Endothelial cell of umbilical vein (primary cell): ENCODE measurements around the gene GJB3. TPM values are rescaled to one million over a fixed set of nuclear protein-coding genes. Genes with fewer than 3 reads are reported as not detected.

Experiments
- BruUV-seq: library from RNA; stranded (reverse); fragments of 400-500 nt; replicated peaks from 2 replicates; lab custom pipeline; 2021; lab: Mats Ljungman, UMichigan
- CTCF ChIA-PET: fragments of 300-600, 350-600 bp; sonication (Branson Sonifier 250); formaldehyde crosslinking; loops from one replicate; lab custom pipeline; 2021; ENCODE audit warnings: antibody characterized with exemption, inconsistent platforms; lab: Charles Lee
- POLR2A ChIA-PET: fragments of 300-600, 350-600 bp; sonication (Branson Sonifier 250); formaldehyde crosslinking; loops from one replicate; lab custom pipeline; 2021; ENCODE audit warnings: antibody characterized with exemption, inconsistent platforms; lab: Charles Lee
- DNase-seq: peaks from one replicate; pipeline ENCODE4 v3.0.0-alpha.2; 2011; ENCODE audit warnings: low read depth, low spot score
- FAIRE-seq: peaks from 2 replicates; lab custom pipeline; 2011; peaks lifted over from hg19 to GRCh38; lab: Jason Lieb, UNC
- H2AFZ ChIP-seq: 2 replicates; pipeline ENCODE4 v1.6.0; 2012; ENCODE audit warnings: low read depth, low read length, control low read depth, inconsistent platforms
- H3K27ac ChIP-seq: 2 replicates; pipeline ENCODE4 v1.5.1; 2011; ENCODE audit warnings: low read depth, mild to moderate bottlenecking, control low read depth, low read length, moderate library complexity; ENCODE audit not compliant: insufficient read depth
- H3K27me3 ChIP-seq, 2 experiments: 2 replicates each; pipeline versions ENCODE4 v1.6.0 to v1.6.1; 2011; ENCODE audit warnings: low read length in 2 of 2, mixed read lengths in 1 of 2; ENCODE audit not compliant: control insufficient read depth in 2 of 2, insufficient read depth in 2 of 2
- H3K36me3 ChIP-seq, 2 experiments: 2 replicates in 1 of 2; 3 replicates in 1 of 2; pipeline ENCODE4 v1.5.1; 2011; ENCODE audit warnings: low read length in 2 of 2, mild to moderate bottlenecking in 1 of 2, moderate library complexity in 1 of 2; ENCODE audit not compliant: control insufficient read depth in 2 of 2, insufficient read depth in 2 of 2; ENCODE audit errors: extremely low read depth in 1 of 2
- H3K4me1 ChIP-seq: 3 replicates; pipeline ENCODE4 v1.5.1; 2011; ENCODE audit warnings: mild to moderate bottlenecking, low read length; ENCODE audit not compliant: control insufficient read depth, insufficient read depth; ENCODE audit errors: extremely low read depth
- H3K4me2 ChIP-seq: 2 replicates; pipeline ENCODE4 v1.6.1; 2011; ENCODE audit warnings: low read length, control low read depth, mixed read lengths; ENCODE audit not compliant: insufficient read depth
- H3K4me3 ChIP-seq, 3 experiments: fragments of 200-600 bp in 1 of 3; sonication (generic), shearing (Covaris generic) in 1 of 3; replicated peaks in 1 of 3; 2 replicates each; pipeline ENCODE4 v1.5.1; 2011 to 2016; ENCODE audit warnings: control low read depth in 3 of 3, low read length in 3 of 3, mild to moderate bottlenecking in 2 of 3, inconsistent platforms in 1 of 3, low read depth in 1 of 3, moderate library complexity in 1 of 3; ENCODE audit not compliant: insufficient read depth in 1 of 3
- H3K79me2 ChIP-seq: 2 replicates; pipeline ENCODE4 v1.6.0; 2012; ENCODE audit warnings: low read length, inconsistent platforms; ENCODE audit not compliant: control insufficient read depth, insufficient read depth
- H3K9ac ChIP-seq: replicated peaks from 2 replicates; pipeline ENCODE3; 2011; ENCODE audit warnings: low read length, control low read depth; ENCODE audit not compliant: insufficient read depth; ENCODE audit errors: extremely low read depth
- H3K9me1 ChIP-seq: replicated peaks from 3 replicates; pipeline ENCODE4 v1.6.0; 2011; ENCODE audit warnings: mild to moderate bottlenecking, low read length; ENCODE audit not compliant: control insufficient read depth, insufficient read depth; ENCODE audit errors: extremely low read depth
- H3K9me3 ChIP-seq: replicated peaks from 2 replicates; pipeline ENCODE4 v1.5.1; 2012; ENCODE audit warnings: low read length, inconsistent platforms; ENCODE audit not compliant: control insufficient read depth, insufficient read depth
- H4K20me1 ChIP-seq: replicated peaks from 2 replicates; pipeline ENCODE3; 2011; ENCODE audit warnings: mild to moderate bottlenecking, low read length; ENCODE audit not compliant: control insufficient read depth, insufficient read depth; ENCODE audit errors: extremely low read depth
- EZH2 ChIP-seq: IDR thresholded peaks from 2 replicates; pipeline ENCODE4 v1.6.1; 2012; ENCODE audit warnings: borderline replicate concordance, low read depth, mild to moderate bottlenecking, moderate library complexity, low read length, inconsistent platforms; ENCODE audit not compliant: severe bottlenecking
- FOS ChIP-seq: IDR thresholded peaks from 2 replicates; pipeline ENCODE4 v1.6.1; 2011; ENCODE audit warnings: mild to moderate bottlenecking, low read length, moderate library complexity, borderline replicate concordance; ENCODE audit not compliant: insufficient read depth
- JUN ChIP-seq: IDR thresholded peaks from 2 replicates; pipeline ENCODE4 v1.6.1; 2011; ENCODE audit warnings: borderline replicate concordance, low read depth; ENCODE audit not compliant: insufficient read length, insufficient read depth
- MYC ChIP-seq: IDR thresholded peaks from one replicate; pipeline ENCODE4 v1.6.1; 2011; ENCODE audit warnings: mild to moderate bottlenecking, low read depth, low read length
- POLR2A ChIP-seq: IDR thresholded peaks from 2 replicates; pipeline ENCODE4 v1.6.1; 2012; ENCODE audit warnings: low read depth, mild to moderate bottlenecking, control low read depth, low read length
- POLR2AphosphoS5 ChIP-seq: IDR thresholded peaks from 2 replicates; pipeline ENCODE4 v1.6.1; 2012; ENCODE audit warnings: low read depth, mild to moderate bottlenecking, control low read depth, low read length, moderate library complexity; ENCODE audit not compliant: insufficient read depth
- dilution Hi-C: fragments of 300-500 bp; cut with MboI; formaldehyde crosslinking; loops from one replicate; pipeline ENCODE4 v1.15.0; 2019; ENCODE audit warnings: low sequenced_read_pairs; ENCODE audit not compliant: extremely low pct_ligation_motif_present
- intact Hi-C: fragments of 100-400 bp; cut with micrococcal nuclease; formaldehyde crosslinking; loops from one replicate; pipeline ENCODE4 v1.10.0; 2022
- polyA plus RNA-seq, 4 experiments: library from polyadenylated mRNA; depleted of rRNA in 3 of 4; stranded (reverse) in 3 of 4; unstranded in 1 of 4; fragments of >200 nt; gene quantifications; 2 replicates each; pipeline versions ENCODE4 v1.2.1 to v1.2.3, GENCODE V29; 2011 to 2012; ENCODE audit warnings: missing spikeins in 1 of 4
- total RNA-seq: library from RNA; stranded (reverse); gene quantifications from 2 replicates; pipeline ENCODE4 v1.2.3, GENCODE V29; 2021
- TF ChIP-seq, protein P1 (sequence below), 2 donors: IDR thresholded peaks; 1 replicate in 1 of 2; 2 replicates in 1 of 2; pipeline ENCODE4 v1.5.1; 2011; ENCODE audit warnings: low read length in 2 of 2, mild to moderate bottlenecking in 2 of 2, moderate library complexity in 2 of 2, control low read depth in 1 of 2, inconsistent platforms in 1 of 2, low read depth in 1 of 2; ENCODE audit not compliant: insufficient read depth in 1 of 2; ENCODE audit errors: extremely low read depth in 1 of 2

Gene GJB3
- total and polyA plus RNA-seq, 2 donors (not counting 3 experiments of a cell fraction or from before 2014, with no cell fraction given), result not detected

DNA sequence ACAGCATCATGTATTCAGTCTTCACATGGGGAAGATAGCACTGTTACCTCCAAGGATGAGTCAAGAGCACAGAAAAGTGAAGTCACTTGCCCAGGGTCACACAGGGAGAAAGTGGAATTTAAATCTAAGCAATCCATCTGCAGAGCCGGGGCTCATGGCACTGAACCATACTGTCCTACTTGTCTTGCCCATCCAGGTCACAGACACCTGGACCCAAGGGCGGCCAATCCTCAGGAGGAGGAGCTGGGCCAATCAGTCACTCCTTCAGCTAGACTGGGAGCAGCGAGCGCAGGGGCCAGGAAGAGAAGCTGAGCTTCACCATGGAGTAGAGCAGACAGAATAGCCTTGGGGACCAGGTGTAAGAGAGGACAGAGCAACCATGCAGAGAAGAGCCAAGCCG is 35.3 kb upstream of the GJB3 start:
- H3K4me1 ChIP-seq, result no peaks in the 10 kb centered on the region
- ChIA-PET POLR2A (no interaction called here), CTCF (no interaction called here)
- TF ChIP-seq FOS, result no peak
- TF ChIP-seq EZH2, result no peak
- TF ChIP-seq, protein P1, sequence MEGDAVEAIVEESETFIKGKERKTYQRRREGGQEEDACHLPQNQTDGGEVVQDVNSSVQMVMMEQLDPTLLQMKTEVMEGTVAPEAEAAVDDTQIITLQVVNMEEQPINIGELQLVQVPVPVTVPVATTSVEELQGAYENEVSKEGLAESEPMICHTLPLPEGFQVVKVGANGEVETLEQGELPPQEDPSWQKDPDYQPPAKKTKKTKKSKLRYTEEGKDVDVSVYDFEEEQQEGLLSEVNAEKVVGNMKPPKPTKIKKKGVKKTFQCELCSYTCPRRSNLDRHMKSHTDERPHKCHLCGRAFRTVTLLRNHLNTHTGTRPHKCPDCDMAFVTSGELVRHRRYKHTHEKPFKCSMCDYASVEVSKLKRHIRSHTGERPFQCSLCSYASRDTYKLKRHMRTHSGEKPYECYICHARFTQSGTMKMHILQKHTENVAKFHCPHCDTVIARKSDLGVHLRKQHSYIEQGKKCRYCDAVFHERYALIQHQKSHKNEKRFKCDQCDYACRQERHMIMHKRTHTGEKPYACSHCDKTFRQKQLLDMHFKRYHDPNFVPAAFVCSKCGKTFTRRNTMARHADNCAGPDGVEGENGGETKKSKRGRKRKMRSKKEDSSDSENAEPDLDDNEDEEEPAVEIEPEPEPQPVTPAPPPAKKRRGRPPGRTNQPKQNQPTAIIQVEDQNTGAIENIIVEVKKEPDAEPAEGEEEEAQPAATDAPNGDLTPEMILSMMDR (IDR thresholded peaks at IDR 0.05; ENCODE audit: extremely low read depth in 1 of 2, insufficient read depth in 1 of 2, low read depth in 1 of 2, low read length in 2 of 2), result no peak
- no TSS peak for BruUV-seq
- H3K36me3 ChIP-seq, result no peaks in the 10 kb centered on the region
- no peaks in the 10 kb centered on the region for H3K79me2 ChIP-seq
- no peak overlapping the region for H3K4me2 ChIP-seq
- no peak overlapping the region for H2AFZ ChIP-seq
- no peaks in the 10 kb centered on the region for H4K20me1 ChIP-seq
- DNase-seq (no peak), FAIRE-seq (no peak)
- H3K9me3 ChIP-seq, result no peaks in the 10 kb centered on the region
- intact Hi-C loops, result no loop called here
- no peak overlapping the region for H3K4me3 ChIP-seq
- dilution Hi-C loops, result no loop called here
- H3K27me3 ChIP-seq, result peaks cover 2 to 3% of the 10 kb centered on the region in 2 experiments
- no peaks in the 10 kb centered on the region for H3K9me1 ChIP-seq
- no peak overlapping the region for H3K27ac ChIP-seq
- H3K9ac ChIP-seq, result no peak overlapping the region

DNA sequence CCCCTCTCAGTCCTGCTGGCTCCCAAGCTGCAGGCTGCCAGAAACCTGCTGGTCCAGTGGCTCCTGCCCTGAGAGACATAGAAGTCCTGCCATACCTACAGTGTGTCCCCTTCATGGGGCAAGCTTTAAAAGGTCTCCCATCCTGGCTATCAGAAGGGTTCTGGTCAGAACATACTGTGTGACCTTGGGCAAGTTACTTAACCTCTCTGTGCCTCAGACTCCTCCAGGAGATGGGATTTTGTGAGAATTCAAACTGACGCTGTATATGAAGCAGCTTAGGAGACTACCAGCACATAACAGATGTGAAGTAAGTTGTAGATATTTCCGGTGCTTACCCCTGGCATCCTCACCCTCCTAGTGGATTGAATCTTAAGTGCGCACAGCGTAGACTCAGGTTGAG is 34.9 kb upstream of the GJB3 start:
- H3K27me3 ChIP-seq, result peaks cover 2 to 3% of the 10 kb centered on the region in 2 experiments
- no peak overlapping the region for H3K4me2 ChIP-seq
- H3K9me1 ChIP-seq, result no peaks in the 10 kb centered on the region
- H3K4me1 ChIP-seq, result no peaks in the 10 kb centered on the region
- CTCF ChIA-PET, result interaction anchor here (0.8 kb wide), 1 partner anchor 1113 kb away, joined by 4 read pairs; no protein-coding TSS in a partner anchor
- no peaks in the 10 kb centered on the region for H4K20me1 ChIP-seq
- no peak overlapping the region for H3K27ac ChIP-seq
- intact Hi-C loops, result no loop called here
- DNase-seq, result no peak
- BruUV-seq, result no TSS peak
- no peak for TF ChIP-seq MYC
- TF ChIP-seq POLR2A, result no peak
- no peak for TF ChIP-seq POLR2AphosphoS5
- no peak for TF ChIP-seq JUN
- FAIRE-seq, result no peak
- no peak overlapping the region for H3K9ac ChIP-seq
- H3K4me3 ChIP-seq, result no peak overlapping the region
- no peak overlapping the region for H2AFZ ChIP-seq
- H3K36me3 ChIP-seq, result no peaks in the 10 kb centered on the region
- H3K79me2 ChIP-seq, result no peaks in the 10 kb centered on the region
- H3K9me3 ChIP-seq, result no peaks in the 10 kb centered on the region
- dilution Hi-C loops, result no loop called here
- POLR2A ChIA-PET, result no interaction called here
